ENCODE measurements around the gene MIGA1. TPM values are rescaled to one million over a fixed set of nuclear protein-coding genes. Genes with fewer than 3 reads are reported as not detected.

MIGA1 gene
- total and polyA plus RNA-seq, 10 of the 15 experiments (the other 5 are each of a cell fraction or from before 2014, with no cell fraction given) = 1.3 to 7.2 (median 4.2) TPM

DNA sequence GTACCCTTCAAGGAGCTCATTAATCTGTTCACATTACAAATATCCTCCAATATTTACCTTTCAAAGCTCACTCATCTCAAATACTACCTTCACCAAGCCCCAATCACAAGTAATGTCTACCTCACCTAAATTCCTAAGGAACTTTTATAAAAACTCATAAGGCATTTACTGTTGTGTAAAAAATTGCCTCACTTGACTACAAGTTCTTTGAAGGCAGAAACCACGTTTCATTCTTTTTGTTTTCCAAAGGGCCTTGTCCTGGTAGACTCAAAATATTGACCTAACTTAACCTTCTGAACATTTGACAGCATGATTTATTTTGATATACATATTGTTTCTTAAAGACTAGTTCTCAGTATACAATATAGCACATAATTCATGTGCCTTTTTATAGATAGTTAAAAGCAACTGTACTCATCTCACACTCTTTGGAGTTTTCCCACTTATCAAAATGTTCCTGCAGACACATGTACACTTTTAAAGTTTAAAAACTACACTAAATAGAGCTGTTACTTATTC, 22.3 kb upstream of the MIGA1 start:
- DNase-seq (ENCODE audit: low read depth, low spot score) = no peak
- 0 out of 2 replicates have a peak, but pooled peaks cover 3% of the 10 kb centered on the region for H4K20me1 ChIP-seq (ENCODE audit: control insufficient read depth, insufficient read depth)
- H3K9me3 ChIP-seq (replicated peaks; ENCODE audit: control insufficient read depth, insufficient read depth, low read length) = no peaks in the 10 kb centered on the region
- in situ Hi-C loops (cut with MboI) = loop anchor here (25.0 kb wide), 1 partner anchor 880 kb away; the partner anchor contains the start of gene IFI44
- no peaks in the 10 kb centered on the region for H3K27me3 ChIP-seq (replicated peaks in 1 of 2; ENCODE audit: control insufficient read depth in 2 of 2, insufficient read depth in 2 of 2, low read length in 1 of 2)
- H3K27ac ChIP-seq (ENCODE audit: control insufficient read depth, insufficient read depth) = no peak overlapping the region; the same call in 1 of the 2 replicates
- TF ChIP-seq NR2C2 (IDR thresholded peaks at IDR 0.05; ENCODE audit: borderline replicate concordance, control insufficient read depth, insufficient read length, low read depth) (no peak), MEF2B (IDR thresholded peaks at IDR 0.05; ENCODE audit: partially characterized antibody, poor library complexity, severe bottlenecking) (no peak), FOXK2 (IDR thresholded peaks at IDR 0.05) (no peak), NBN (IDR thresholded peaks at IDR 0.05) (no peak), HDAC6 (IDR thresholded peaks at IDR 0.05; ENCODE audit: unreplicated experiment) (no peak), MTA2 (IDR thresholded peaks at IDR 0.05; ENCODE audit: low read depth) (no peak)
- TF ChIP-seq, protein P1, sequence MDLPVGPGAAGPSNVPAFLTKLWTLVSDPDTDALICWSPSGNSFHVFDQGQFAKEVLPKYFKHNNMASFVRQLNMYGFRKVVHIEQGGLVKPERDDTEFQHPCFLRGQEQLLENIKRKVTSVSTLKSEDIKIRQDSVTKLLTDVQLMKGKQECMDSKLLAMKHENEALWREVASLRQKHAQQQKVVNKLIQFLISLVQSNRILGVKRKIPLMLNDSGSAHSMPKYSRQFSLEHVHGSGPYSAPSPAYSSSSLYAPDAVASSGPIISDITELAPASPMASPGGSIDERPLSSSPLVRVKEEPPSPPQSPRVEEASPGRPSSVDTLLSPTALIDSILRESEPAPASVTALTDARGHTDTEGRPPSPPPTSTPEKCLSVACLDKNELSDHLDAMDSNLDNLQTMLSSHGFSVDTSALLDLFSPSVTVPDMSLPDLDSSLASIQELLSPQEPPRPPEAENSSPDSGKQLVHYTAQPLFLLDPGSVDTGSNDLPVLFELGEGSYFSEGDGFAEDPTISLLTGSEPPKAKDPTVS (IDR thresholded peaks at IDR 0.05; ENCODE audit: low read depth, low read length) = no peak
- TF ChIP-seq, protein P2, sequence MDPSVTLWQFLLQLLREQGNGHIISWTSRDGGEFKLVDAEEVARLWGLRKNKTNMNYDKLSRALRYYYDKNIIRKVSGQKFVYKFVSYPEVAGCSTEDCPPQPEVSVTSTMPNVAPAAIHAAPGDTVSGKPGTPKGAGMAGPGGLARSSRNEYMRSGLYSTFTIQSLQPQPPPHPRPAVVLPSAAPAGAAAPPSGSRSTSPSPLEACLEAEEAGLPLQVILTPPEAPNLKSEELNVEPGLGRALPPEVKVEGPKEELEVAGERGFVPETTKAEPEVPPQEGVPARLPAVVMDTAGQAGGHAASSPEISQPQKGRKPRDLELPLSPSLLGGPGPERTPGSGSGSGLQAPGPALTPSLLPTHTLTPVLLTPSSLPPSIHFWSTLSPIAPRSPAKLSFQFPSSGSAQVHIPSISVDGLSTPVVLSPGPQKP (IDR thresholded peaks at IDR 0.05; ENCODE audit: low read depth, low read length) = no peak
- SMC1A ChIA-PET (ENCODE audit: uncharacterized antibody, unreplicated experiment) = interaction anchor here (1.0 to 2.1 kb wide), 7 partner anchors 14 to 217 kb away, joined by 3 to 9 read pairs (median 3); no protein-coding TSS in a partner anchor
- peak overlapping the region; percentile 69 for H3K4me2 ChIP-seq (ENCODE audit: control insufficient read depth, insufficient read depth)
- H3K36me3 ChIP-seq (ENCODE audit: control insufficient read depth in 2 of 2, insufficient read depth in 2 of 2, low read length in 1 of 2) = no peaks in the 10 kb centered on the region
- no TSS peak for BruUV-seq (replicated peaks)
- no peak for FAIRE-seq
- peaks cover 8% of the 10 kb centered on the region; the same call in 1 of the 2 replicates for H3K4me1 ChIP-seq (ENCODE audit: control insufficient read depth, insufficient read depth, low read length)
- POLR2A ChIA-PET = interaction anchor here (1.4 kb wide), 1 partner anchor 11 kb away, joined by 4 read pairs; no protein-coding TSS in a partner anchor
- no peak overlapping the region; the same call in 1 of the 2 replicates for H3K9ac ChIP-seq (ENCODE audit: control insufficient read depth, insufficient read depth, low read length)
- no peak for ATAC-seq
- RAD21 ChIA-PET (ENCODE audit: unreplicated experiment) = interaction anchor here (0.5 to 2.0 kb wide), 6 partner anchors 13 to 357 kb away, joined by 3 to 10 read pairs (median 5); partner anchors contain the start of gene MIGA1
- 57% methylated on average over 1 of the region's 1 CpG for WGBS (ENCODE audit: insufficient coverage, insufficient replicate concordance, low lambda C conversion rate, missing lambda C conversion rate)
- H2AFZ ChIP-seq (ENCODE audit: control insufficient read depth, low read depth, low read length) = no peak overlapping the region
- H3K4me3 ChIP-seq = peak overlapping the region; percentile 55; the same call in 1 of the 2 replicates
- intact Hi-C loops (cut with micrococcal nuclease; ENCODE audit: unreplicated experiment) = no loop called here
- CTCF ChIA-PET = interaction anchor here (0.8 to 1.4 kb wide), 3 partner anchors 10 to 61 kb away, joined by 4 read pairs; no protein-coding TSS in a partner anchor
- H3K79me2 ChIP-seq (ENCODE audit: control insufficient read depth, insufficient read depth, low read length) = peaks cover 67% of the 10 kb centered on the region

Measured in GM12878 (cell line).